Glutamatergic neuron (in vitro differentiated cells): ENCODE data around the gene GREB1L. TPM values are rescaled to one million over a fixed set of nuclear protein-coding genes. Genes with fewer than 3 reads are reported as not detected.

Experiments
- DNase-seq: peaks from one replicate; pipeline ENCODE4 v3.0.0; 2022
- H3K27ac Mint-ChIP-seq: one replicate; pipeline ENCODE4 v1.8.0; 2020; ENCODE audit warnings: mild to moderate bottlenecking, mixed read lengths, inconsistent platforms; ENCODE audit not compliant: unreplicated experiment
- H3K27me3 Mint-ChIP-seq: one replicate; pipeline ENCODE4 v1.8.0; 2020; ENCODE audit warnings: mild to moderate bottlenecking, moderate library complexity, mixed read lengths, inconsistent platforms; ENCODE audit not compliant: unreplicated experiment
- H3K36me3 Mint-ChIP-seq: one replicate; pipeline ENCODE4 v1.8.0; 2020; ENCODE audit warnings: mild to moderate bottlenecking, mixed read lengths, inconsistent platforms; ENCODE audit not compliant: unreplicated experiment
- H3K4me1 Mint-ChIP-seq: one replicate; pipeline ENCODE4 v1.8.0; 2020; ENCODE audit warnings: mild to moderate bottlenecking, low read depth, mixed read lengths, inconsistent platforms; ENCODE audit not compliant: unreplicated experiment
- H3K4me3 Mint-ChIP-seq: one replicate; pipeline ENCODE4 v1.8.0; 2020; ENCODE audit warnings: mild to moderate bottlenecking, mixed read lengths, inconsistent platforms; ENCODE audit not compliant: unreplicated experiment
- H3K9me3 Mint-ChIP-seq: one replicate; pipeline ENCODE4 v1.8.0; 2020; ENCODE audit warnings: mild to moderate bottlenecking, moderate library complexity, mixed read lengths, inconsistent platforms; ENCODE audit not compliant: unreplicated experiment
- total RNA-seq: library from RNA; stranded (reverse); fragmentation: NEBNext Ultra II Directional; extraction: Animal tissue kit (Norgen Biotek cat#: 25700); gene quantifications from one replicate; pipeline ENCODE4 v1.2.1, GENCODE V29; 2021; ENCODE audit not compliant: unreplicated experiment
- TF ChIP-seq, protein P1 (sequence below): fragments of 200-600 bp; sonication (generic); IDR thresholded peaks from one replicate; pipeline ENCODE4 v1.5.0; 2021; ENCODE audit not compliant: partially characterized antibody, unreplicated experiment

GREB1L gene
- total RNA-seq, 1 donor from 2014 or later, result 154 TPM

DNA sequence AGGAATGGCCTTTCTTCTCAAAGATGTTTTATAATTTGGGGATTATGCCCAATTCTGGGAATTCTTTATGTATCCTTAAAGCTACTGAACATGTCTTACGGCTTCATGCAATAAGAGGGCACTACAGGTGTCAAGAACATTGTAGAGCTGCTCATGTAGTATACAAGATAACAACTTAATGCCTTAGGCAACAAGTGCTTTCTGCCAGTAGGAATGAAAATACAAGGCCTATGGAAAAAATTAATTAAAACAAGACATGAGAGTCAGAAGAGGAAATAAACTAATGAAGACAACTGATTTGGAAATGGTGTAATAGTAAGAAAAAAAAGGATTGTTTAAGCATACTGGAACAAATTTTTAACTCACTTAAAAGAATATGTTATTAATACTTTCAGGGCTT, 27.3 kb downstream of the GREB1L start:
- H3K9me3 Mint-ChIP-seq, result no peaks in the 10 kb centered on the region
- H3K4me1 Mint-ChIP-seq, result peaks cover 16% of the 10 kb centered on the region
- TF ChIP-seq, protein P1, sequence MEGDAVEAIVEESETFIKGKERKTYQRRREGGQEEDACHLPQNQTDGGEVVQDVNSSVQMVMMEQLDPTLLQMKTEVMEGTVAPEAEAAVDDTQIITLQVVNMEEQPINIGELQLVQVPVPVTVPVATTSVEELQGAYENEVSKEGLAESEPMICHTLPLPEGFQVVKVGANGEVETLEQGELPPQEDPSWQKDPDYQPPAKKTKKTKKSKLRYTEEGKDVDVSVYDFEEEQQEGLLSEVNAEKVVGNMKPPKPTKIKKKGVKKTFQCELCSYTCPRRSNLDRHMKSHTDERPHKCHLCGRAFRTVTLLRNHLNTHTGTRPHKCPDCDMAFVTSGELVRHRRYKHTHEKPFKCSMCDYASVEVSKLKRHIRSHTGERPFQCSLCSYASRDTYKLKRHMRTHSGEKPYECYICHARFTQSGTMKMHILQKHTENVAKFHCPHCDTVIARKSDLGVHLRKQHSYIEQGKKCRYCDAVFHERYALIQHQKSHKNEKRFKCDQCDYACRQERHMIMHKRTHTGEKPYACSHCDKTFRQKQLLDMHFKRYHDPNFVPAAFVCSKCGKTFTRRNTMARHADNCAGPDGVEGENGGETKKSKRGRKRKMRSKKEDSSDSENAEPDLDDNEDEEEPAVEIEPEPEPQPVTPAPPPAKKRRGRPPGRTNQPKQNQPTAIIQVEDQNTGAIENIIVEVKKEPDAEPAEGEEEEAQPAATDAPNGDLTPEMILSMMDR, result no peak

DNA sequence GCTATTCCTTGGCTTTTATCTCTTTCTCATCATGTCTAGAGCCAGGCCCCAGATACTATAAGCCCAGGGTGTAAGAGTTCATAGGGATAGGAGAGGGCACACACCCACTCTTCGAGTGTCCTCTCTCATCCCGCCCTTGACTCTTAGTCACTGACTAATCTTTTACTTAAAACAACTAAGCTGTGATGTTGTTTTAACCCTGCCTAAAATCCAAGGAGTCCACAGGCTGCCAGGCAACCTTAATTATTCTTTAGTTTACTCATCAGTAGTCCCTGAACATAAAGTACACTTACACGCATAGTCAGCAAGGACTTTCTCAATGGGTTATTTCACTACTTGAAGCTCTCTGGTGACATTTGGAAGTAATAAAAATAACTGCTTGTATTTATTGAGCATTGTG, 28.4 kb downstream of the GREB1L start:
- H3K4me3 Mint-ChIP-seq, result no peak overlapping the region
- no peaks in the 10 kb centered on the region for H3K9me3 Mint-ChIP-seq
- H3K36me3 Mint-ChIP-seq, result no peaks in the 10 kb centered on the region
- peaks cover 14% of the 10 kb centered on the region for H3K4me1 Mint-ChIP-seq
- TF ChIP-seq, protein P1, result no peak
- DNase-seq, result no peak
- no peaks in the 10 kb centered on the region for H3K27me3 Mint-ChIP-seq
- H3K27ac Mint-ChIP-seq, result no peak overlapping the region

More for the DNA sequence above, 27.3 kb downstream of the GREB1L start:
- H3K27ac Mint-ChIP-seq, result no peak overlapping the region
- H3K36me3 Mint-ChIP-seq, result no peaks in the 10 kb centered on the region
- no peak for DNase-seq
- H3K27me3 Mint-ChIP-seq, result no peaks in the 10 kb centered on the region
- no peak overlapping the region for H3K4me3 Mint-ChIP-seq

DNA sequence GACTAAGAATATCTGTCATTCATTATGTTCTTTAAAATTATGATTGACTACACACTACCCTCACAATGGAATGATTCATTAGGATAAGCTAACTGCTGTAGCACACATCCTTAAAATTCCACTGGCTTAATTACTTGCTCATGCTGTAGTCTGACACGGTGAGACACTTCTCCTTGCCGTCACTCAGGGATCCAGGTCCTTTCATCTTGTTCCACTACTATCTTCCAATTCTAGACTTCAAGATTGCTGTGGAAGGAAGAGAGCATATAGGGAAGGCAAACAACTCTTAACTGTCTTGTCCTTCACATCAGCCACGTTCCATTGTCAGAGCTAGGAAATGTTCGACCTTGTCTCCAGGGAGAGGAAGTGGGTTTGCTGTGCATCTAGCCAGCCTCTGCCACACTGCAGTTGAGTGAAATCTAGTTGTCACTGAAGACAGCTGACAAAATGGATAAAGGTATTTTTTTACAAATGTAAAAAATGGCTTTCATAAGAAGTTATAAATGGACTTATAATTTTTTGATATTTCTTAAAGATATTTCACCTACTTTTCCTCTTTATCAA, 30.1 kb downstream of the GREB1L start:
- H3K27me3 Mint-ChIP-seq, result peaks cover 4% of the 10 kb centered on the region
- DNase-seq, result no peak
- no peaks in the 10 kb centered on the region for H3K36me3 Mint-ChIP-seq
- H3K4me1 Mint-ChIP-seq, result peaks cover 2% of the 10 kb centered on the region
- H3K4me3 Mint-ChIP-seq, result no peak overlapping the region
- peak overlapping the region; percentile 7 for H3K27ac Mint-ChIP-seq
- TF ChIP-seq, protein P1, result no peak
- H3K9me3 Mint-ChIP-seq, result peaks cover 2% of the 10 kb centered on the region

DNA sequence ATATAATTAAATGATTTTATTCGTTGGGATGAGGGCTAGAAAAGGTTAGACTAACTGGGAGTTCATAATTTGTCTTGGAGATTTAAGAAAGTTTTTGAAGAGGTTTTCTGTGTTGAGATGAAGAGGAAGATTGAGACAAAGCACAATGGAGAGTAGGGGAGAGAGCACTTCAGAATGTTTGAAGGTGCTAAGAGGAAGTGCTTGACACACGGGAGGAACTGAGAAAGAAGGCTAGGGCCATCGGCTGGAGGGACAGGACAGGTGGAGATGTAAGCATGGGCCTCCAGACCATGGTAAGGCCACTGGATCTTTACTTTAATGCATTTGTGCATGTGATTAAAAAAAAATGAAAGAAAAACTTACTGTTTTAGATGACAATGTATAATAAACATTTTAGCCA, 31.5 kb downstream of the GREB1L start:
- H3K27ac Mint-ChIP-seq, result no peak overlapping the region
- H3K4me3 Mint-ChIP-seq, result no peak overlapping the region
- TF ChIP-seq, protein P1, result no peak
- H3K27me3 Mint-ChIP-seq, result peaks cover 4% of the 10 kb centered on the region
- H3K9me3 Mint-ChIP-seq, result peaks cover 5% of the 10 kb centered on the region
- H3K36me3 Mint-ChIP-seq, result peaks cover 4% of the 10 kb centered on the region
- peaks cover 2% of the 10 kb centered on the region for H3K4me1 Mint-ChIP-seq
- DNase-seq, result no peak

DNA sequence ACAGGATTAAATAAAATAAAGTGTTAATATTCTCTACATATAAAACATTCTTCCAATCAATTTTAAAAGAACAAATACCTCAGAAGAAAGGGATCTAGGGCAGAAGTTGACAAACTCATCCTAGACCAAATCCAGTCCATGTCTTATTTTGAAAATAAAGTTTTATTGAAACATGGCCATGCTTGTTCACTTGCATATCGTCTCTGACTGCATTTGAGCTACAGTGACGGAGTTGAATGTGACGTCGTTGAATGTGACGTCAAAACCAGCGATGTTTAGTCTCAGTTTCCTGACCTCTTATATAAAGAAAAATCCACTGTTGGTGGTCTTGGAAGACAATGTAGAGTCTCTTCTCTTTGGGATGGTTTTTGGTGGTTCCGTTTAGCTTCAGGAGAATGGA, 33.6 kb downstream of the GREB1L start:
- H3K4me3 Mint-ChIP-seq, result no peak overlapping the region
- H3K27ac Mint-ChIP-seq, result no peak overlapping the region
- TF ChIP-seq, protein P1, result no peak
- H3K4me1 Mint-ChIP-seq, result peaks cover 2% of the 10 kb centered on the region
- peaks cover 5% of the 10 kb centered on the region for H3K9me3 Mint-ChIP-seq
- peaks cover 4% of the 10 kb centered on the region for H3K36me3 Mint-ChIP-seq
- no peak for DNase-seq
- peaks cover 4% of the 10 kb centered on the region for H3K27me3 Mint-ChIP-seq
